ENCODE measurements around the gene ZNF430.
A peak's percentile ranks its signal among the peaks of the same experiment; 100 is the strongest.

Gene ZNF430

GRCh38 chr19:21087871-21088270 lies 67.4 kb downstream of the ZNF430 start:
- no peak for DNase-seq (ENCODE audit: low read depth)
- no peak overlapping the region for H3K4me3 ChIP-seq (ENCODE audit: low read length)
- TF ChIP-seq, protein P1, sequence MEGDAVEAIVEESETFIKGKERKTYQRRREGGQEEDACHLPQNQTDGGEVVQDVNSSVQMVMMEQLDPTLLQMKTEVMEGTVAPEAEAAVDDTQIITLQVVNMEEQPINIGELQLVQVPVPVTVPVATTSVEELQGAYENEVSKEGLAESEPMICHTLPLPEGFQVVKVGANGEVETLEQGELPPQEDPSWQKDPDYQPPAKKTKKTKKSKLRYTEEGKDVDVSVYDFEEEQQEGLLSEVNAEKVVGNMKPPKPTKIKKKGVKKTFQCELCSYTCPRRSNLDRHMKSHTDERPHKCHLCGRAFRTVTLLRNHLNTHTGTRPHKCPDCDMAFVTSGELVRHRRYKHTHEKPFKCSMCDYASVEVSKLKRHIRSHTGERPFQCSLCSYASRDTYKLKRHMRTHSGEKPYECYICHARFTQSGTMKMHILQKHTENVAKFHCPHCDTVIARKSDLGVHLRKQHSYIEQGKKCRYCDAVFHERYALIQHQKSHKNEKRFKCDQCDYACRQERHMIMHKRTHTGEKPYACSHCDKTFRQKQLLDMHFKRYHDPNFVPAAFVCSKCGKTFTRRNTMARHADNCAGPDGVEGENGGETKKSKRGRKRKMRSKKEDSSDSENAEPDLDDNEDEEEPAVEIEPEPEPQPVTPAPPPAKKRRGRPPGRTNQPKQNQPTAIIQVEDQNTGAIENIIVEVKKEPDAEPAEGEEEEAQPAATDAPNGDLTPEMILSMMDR (conservative IDR thresholded peaks at IDR 0.05; ENCODE audit: low read length) = no peak

GRCh38 chr19:21092109-21092508 lies 71.7 kb downstream of the ZNF430 start:
- TF ChIP-seq, protein P1 (conservative IDR thresholded peaks at IDR 0.05; ENCODE audit: low read length) = no peak
- DNase-seq (ENCODE audit: low read depth) = peak; percentile 61
- no peak overlapping the region for H3K4me3 ChIP-seq (ENCODE audit: low read length)

DNA sequence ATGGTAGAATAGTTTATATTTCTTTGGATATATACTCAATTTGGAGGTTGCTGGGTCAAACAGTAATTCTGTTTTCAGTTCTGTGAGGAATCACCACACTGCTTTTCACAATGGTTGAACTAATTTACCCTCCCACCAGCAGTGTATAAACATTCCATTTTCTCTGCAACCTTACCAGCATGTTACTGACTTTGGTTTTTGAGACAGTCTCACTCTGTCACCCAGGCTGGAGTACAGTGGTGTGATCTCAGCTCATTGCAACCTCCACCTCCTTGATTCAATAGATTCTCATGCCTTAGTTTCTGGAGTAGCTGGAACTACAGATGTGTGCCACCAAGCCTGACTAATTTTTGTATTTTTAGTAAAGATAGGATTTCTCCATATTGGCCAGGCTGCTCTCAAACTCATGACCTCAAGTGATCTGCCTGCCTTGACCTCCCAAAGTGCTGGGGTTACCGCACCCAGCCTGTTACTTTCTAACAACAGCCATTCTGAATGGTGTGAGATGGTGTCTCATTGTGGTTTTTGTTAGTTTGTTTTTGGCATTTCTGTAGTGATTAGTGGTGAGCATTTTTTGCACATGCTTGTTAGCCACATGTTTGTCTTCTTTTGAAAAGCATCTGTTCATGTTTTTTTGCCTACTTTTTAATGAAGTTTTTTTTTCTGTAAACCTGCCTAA lies 74.0 kb downstream of the ZNF430 start:
- TF ChIP-seq, protein P1 (conservative IDR thresholded peaks at IDR 0.05; ENCODE audit: low read length) = no peak
- H3K4me3 ChIP-seq (ENCODE audit: low read length) = no peak overlapping the region
- peak; percentile 45 for DNase-seq (ENCODE audit: low read depth)

DNA sequence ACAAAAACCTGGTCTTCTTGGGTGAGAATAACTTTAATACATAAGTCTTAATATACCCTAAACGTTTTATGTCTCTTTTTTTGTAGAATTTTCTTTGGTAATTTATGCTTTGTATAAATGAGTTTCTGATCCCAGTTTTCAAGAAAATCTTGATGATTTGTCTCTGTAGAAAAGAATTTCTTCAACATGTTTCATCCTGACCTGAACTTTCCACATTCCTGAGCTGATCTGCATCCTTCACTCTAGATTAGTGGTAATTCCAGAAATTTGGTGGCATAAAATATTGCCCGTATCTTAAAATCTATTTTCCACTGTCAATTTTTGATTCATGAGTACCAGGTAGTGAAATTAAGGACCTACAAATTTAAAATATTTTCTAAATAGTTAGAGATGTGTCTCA lies 77.8 kb downstream of the ZNF430 start:
- no peak for DNase-seq (ENCODE audit: low read depth)
- H3K4me3 ChIP-seq (ENCODE audit: low read length) = no peak overlapping the region
- TF ChIP-seq, protein P1 (conservative IDR thresholded peaks at IDR 0.05; ENCODE audit: low read length) = no peak

GRCh38 chr19:21101521-21102242 lies 81.2 kb downstream of the ZNF430 start:
- H3K4me3 ChIP-seq (ENCODE audit: low read length) = no peak overlapping the region
- no peak for DNase-seq (ENCODE audit: low read depth)
- TF ChIP-seq, protein P1 (conservative IDR thresholded peaks at IDR 0.05; ENCODE audit: low read length) = no peak

DNA sequence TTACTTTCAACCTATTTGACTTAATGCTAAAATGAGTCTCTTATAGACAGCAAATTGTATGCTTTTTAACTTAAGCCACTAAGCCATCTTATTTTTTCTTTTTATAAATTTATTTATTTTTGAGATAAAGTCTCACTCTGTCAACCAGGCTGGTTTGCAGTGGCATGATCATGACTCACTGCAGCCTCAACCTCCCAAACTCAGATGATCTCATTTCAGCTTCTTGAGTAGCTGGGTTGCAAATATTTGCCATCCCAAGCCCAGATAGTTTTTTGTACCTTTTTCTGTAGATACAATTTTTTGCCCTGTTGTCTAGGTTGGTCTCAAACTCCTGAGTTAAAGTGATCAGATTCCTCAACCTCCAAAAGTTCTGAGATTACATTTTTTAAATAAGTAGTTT lies 88.7 kb downstream of the ZNF430 start:
- TF ChIP-seq, protein P1 (conservative IDR thresholded peaks at IDR 0.05; ENCODE audit: low read length) = no peak
- no peak overlapping the region for H3K4me3 ChIP-seq (ENCODE audit: low read length)
- DNase-seq (ENCODE audit: low read depth) = no peak

Measured in AG10803 (cell line).